Frontal cortex (tissue), 4 donors: ENCODE results near the gene PID1. TPM values are rescaled to one million over a fixed set of nuclear protein-coding genes. Genes with fewer than 3 reads are reported as not detected.

Experiments
- DNase-seq, 2 donors: peaks; one replicate each; pipeline ENCODE4 v3.0.0; 2012; ENCODE audit warnings: low spot score in 2 of 2
- FAIRE-seq: peaks from 2 replicates; lab custom pipeline; 2012; peaks lifted over from hg19 to GRCh38; lab: Jason Lieb, UNC
- total RNA-seq: library from RNA; depleted of rRNA; stranded (reverse); fragments of >200 nt; gene quantifications from one replicate; pipeline ENCODE4 v1.2.3, GENCODE V29; 2014
- donor health status: control.
- donor health status: control.
- donor health status: control.

Gene PID1
- total RNA-seq, 1 donor from 2014 or later = 36.7 TPM

GRCh38 chr2:229133155-229133772 lies 137.8 kb downstream of the PID1 start:
- no peak for FAIRE-seq
- peak; percentile 2 to 21 for DNase-seq

GRCh38 chr2:229132236-229132635 lies 138.9 kb downstream of the PID1 start:
- FAIRE-seq (no peak), DNase-seq (no peak)

- DNase-seq (no peak), FAIRE-seq (no peak)
Observed at GRCh38 chr2:229130522-229130921, 140.6 kb downstream of the PID1 start.

DNA sequence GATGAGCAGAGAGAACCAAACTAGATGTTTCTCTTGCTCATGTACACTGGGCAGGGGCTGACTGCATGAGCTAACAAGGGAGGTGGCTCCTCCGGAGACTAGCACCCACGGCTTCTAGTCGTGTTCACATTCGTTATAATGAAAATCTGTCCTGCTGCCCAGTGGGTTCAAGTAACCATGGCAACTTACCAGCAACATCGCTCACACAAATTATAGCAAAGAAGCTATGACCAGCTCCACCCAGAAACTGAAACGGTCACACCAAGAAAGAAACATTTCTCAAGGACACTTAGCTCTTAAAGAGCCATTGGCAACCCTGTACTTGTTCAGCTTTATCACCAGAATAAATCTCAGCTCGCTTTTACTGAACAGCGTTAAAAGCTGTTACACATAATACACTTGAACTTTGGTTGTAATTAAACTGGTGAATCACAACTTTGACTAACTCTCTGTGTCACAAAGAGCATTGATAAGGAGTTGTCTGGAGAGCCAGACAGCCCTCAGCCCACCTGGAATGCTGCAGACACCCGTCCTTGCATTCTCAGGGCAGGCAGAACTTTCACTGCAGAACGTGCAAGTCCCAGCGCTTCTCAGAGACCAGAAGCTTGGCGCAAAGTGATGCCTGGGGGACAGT lies 141.2 kb downstream of the PID1 start:
- FAIRE-seq = no peak
- DNase-seq = no peak

DNA sequence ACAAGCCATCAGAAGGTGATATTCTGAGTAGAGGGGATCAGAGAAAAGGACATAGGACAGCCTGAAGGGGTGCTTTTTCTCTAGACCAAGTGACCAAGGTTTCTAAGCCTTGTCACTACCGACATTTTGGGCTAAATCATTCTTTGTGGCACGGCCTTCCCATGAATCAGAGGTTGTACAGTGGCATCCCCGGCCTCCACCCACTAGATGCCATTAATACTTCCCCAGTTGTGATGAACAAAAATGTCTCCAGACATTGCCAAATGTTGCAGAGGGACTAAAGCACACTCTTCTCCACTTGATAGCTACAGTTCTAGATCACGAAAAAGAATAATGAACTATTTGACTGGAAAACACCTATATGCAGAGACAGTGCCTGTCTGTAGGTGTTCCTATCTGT lies 143.6 kb downstream of the PID1 start:
- FAIRE-seq (no peak), DNase-seq (no peak)

DNA sequence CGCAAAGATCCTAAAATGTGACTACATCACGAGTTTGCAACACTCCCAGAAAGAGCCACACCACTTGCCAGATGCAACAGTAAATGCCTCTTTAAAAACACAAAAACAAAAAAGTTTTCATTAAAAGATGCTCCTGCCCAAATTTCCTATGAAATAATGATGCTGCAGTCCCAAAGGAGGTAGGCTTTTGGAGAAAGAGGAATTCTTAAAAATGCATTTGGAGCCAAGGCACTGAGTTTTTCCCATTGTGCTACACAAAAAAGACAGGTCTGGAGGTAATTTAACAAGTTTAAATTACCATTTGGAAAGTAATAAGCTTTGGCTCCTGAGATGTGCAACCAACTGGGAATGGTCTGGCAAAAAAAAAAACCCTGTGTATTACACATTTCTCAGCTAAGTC lies 145.0 kb downstream of the PID1 start:
- FAIRE-seq (no peak), DNase-seq (no peak)

- FAIRE-seq (no peak), DNase-seq (no peak)
Observed at GRCh38 chr2:229124136-229124535, 147.0 kb downstream of the PID1 start.

DNA sequence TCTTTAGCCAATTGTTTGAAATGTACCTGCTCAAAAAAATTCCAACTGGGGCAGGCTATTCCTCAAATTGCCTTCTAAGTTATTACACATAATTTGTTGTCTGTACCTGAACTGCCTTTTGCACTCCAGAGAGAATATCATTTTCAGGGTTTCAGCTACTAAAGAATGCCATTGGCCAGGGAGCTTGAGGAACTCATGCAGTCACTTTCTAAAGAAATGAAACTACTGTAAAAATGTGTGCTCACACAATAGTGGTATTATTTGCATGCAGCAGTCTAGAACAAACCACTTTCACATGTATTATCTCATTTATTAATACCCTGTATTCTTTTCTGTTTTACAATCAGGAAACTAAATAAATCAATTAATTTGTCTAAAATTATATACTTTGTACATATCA lies 152.2 kb downstream of the PID1 start:
- DNase-seq (no peak), FAIRE-seq (no peak)

DNA sequence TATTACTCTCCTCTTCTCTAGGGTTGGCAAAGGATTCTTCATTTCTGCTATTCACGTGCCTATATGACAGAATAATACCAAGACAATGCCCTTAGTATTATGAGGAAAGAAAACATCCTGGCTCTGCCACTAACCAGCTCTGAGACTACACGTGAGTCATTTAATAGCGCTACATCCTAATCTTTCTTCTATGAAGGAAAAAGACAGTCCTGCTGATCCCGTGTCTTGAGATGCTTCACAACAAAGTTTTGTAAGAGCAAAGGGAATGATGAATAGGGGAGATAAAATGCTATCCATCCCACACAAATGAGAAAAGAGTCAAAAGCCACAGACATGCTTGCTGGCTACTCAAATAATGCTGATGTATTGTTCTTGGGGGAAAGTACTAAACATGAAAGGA lies 152.8 kb downstream of the PID1 start:
- FAIRE-seq (no peak), DNase-seq (no peak)

DNA sequence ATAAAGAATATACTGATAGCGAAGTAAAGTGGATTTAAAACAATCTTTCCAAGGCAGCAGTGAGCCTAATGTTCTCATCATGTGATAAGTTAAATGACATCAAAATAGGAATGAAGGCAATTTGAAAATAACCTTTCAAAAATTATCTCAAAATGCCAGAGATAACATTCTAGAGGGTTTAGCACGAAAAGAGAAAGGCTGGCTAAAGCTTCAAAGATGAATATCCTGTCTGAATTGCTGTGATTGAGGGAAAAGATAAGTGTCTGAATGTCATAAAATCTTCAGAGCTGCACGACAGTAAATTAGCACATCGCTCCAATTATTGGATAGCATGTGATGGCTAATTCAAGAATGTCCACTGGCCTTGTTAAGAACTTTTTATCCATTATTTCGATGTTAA lies 159.3 kb downstream of the PID1 start:
- no peak for FAIRE-seq
- no peak for DNase-seq

- no peak for FAIRE-seq
- no peak for DNase-seq
Observed at GRCh38 chr2:229109195-229109594, 161.9 kb downstream of the PID1 start.

GRCh38 chr2:229107601-229108000 lies 163.5 kb downstream of the PID1 start:
- DNase-seq (no peak), FAIRE-seq (no peak)

DNA sequence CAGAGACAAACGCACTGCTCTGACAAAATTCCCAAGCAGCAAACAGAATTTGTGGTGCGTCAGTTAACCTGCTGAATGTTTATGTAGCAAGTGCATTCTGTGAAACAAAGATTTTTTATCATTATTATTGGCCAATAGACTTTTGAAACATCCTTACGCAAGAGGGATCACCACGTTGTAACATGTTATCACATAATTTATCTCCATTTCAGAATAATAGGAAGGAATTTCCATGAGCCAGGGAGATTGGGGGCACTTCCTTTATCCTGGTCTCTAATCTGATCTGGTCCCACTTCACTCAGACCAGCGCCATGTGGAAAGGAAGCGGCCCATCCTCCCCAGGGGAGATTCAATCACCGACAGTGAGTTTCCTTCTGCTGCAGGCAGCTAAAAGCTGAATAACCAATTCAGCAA lies 166.1 kb downstream of the PID1 start:
- no peak for DNase-seq
- no peak for FAIRE-seq

- no peak for DNase-seq
- no peak for FAIRE-seq
Observed at GRCh38 chr2:229104025-229104424, 167.1 kb downstream of the PID1 start.

- DNase-seq = no peak
- FAIRE-seq = no peak
Observed at GRCh38 chr2:229101314-229101713, 169.8 kb downstream of the PID1 start.

DNA sequence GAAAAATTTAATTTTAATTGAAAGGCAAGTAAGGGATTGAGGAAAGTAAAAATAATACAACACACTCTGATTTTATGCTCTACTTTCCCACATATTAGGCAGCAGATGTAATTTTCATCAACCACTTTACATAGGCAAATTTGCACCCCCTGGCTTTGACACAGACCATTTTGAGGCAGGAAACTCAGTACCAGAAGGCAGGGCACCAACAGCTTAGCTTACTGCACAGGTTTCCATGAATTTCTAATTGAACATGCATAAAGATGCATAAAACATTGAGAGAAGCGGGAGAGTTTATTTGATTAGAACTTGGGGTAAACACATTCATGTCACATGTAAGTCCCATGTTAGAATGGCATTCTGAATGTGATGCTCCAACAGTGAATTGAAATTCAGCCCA lies 171.9 kb downstream of the PID1 start:
- no peak for DNase-seq
- FAIRE-seq = no peak

GRCh38 chr2:229098801-229099200 lies 172.3 kb downstream of the PID1 start:
- DNase-seq (no peak), FAIRE-seq (no peak)

DNA sequence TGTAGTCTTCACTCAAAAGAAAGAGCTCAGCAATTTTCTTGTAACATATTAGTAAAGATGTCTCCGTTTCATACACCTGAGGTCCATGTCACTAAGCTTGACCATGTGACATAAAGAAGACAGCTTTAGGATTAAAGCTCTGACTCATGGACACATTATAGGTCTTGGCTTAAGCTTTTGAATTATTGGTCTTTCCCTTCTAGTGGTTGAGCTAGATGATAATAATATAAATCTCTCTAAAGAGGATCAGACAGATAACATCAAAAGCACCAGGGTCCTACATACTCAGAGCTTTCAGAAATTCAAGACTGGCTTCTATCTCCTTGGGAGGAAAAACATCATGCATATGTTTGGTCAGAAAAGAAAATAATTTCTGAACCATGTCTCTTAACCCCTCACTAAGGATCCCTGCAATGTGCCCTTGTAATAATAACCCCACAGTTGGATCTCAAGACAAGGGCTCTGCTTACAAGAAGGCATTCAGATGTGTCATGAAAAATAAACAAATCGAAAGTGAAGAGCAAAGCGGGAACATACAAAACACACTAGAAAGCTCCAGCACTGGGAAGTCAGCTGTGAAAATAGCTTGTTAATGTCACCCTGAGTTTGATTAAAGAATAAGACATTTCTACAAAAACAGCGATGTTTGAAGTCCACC lies 174.5 kb downstream of the PID1 start:
- DNase-seq = no peak
- FAIRE-seq = no peak

DNA sequence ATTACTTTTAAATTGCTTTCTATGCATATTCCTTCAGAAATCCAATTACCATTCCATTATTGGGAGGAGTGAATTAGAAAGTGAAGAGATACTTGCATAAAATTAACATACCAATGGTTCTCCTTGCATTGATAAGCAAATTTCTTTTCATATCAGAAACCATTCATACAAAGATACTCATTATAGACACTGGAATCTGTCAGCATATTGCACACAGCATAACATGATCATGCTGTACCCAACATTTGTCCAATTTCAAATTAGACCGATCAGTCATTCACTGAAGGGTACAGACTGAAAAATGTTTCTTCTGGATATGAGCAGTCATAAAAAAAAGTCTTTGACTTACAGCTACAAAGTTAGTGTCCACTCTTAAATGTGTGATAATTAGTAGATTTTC lies 175.6 kb downstream of the PID1 start:
- DNase-seq = no peak
- FAIRE-seq = no peak

DNA sequence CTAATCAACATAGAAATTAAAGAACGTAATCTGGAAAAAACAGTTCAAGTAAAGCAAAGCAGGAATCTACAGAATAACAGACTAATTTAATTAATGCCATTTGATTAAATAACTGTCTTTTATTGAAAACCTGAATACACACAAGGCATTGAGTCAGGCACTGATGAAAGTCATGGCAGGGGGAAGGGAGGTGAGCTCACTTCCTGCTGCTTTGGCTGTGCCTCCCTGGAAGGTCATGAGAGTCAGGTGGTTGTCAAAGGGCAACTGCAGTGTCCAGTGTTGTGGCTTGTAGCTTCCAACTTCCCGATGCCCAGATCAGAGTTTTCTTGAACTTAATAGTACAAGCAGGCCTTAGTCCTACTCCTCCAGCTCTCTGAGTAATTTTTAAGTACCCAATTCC lies 180.9 kb downstream of the PID1 start:
- no peak for FAIRE-seq
- DNase-seq = no peak

GRCh38 chr2:229089776-229090175 lies 181.3 kb downstream of the PID1 start:
- FAIRE-seq = no peak

More at GRCh38 chr2:229089776-229090175, 181.3 kb downstream of the PID1 start:
- no peak for DNase-seq
